ENCODE results near the gene TGFB1. TPM values are rescaled to one million over a fixed set of nuclear protein-coding genes. Genes with fewer than 3 reads are reported as not detected.
A peak's percentile ranks its signal among the peaks of the same experiment; 100 is the strongest.

TGFB1 gene
- total RNA-seq, 1 experiment from 2014 or later, result 30.1 TPM

DNA sequence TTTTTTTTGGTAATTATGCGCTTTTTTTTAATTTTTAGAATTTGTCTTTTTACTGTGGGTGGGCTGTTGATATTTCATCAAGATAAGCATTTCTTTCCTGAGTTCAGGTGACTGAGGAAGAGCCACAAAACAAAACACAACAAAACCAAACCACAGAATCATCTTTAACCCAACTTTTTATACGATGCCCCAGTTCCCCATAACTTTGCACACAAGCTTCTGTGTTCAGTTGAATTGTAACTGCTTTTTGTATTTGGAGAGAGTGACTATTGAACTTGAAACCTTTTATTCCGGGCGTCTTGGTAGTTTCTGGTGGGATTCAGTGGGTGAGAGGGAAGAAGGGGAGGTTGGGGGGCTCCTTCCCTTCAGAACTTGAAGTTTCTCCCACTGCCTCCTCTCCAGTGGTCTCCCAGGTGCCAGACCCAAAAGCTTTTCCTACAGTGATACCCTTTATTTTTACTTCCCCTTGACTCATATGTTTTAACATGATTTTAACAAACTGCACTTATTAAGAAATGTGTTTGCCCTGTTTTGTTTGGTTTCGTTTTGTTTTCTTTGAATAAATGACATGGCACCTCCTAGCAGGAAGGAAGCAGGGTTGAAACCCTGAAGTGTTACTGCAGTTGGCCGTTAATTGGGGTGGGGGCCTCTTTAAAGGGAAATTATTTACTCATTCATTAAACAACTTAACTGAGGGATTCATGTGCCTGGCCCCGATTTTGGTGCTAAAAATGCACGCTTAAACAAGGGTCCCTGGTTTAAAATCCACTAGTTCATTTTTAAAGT is 46.4 kb downstream of the TGFB1 start:
- WGBS (ENCODE audit: extremely low coverage, insufficient read length, low lambda C conversion rate), result no CpG with 5 or more reads among the region's 8 CpGs

More for the DNA sequence above, 46.4 kb downstream of the TGFB1 start:
- H2AFZ ChIP-seq (ENCODE audit: low read length), result no peak overlapping the region
- H3K9me3 ChIP-seq (ENCODE audit: control insufficient read depth, low read depth, low read length), result no peaks in the 10 kb centered on the region
- H3K36me3 Mint-ChIP-seq (ENCODE audit: insufficient read depth in 1 of 3, low read depth in 3 of 3), result peaks cover 46 to 60% (median 58%) of the 10 kb centered on the region in 3 experiments
- no peak overlapping the region for H4K91ac ChIP-seq (ENCODE audit: insufficient read length, low read depth, low read length)
- H4K5ac ChIP-seq (ENCODE audit: insufficient read length, low read depth, low read length), result no peak overlapping the region
- H3K4me1 Mint-ChIP-seq, result peaks cover 20 to 33% of the 10 kb centered on the region in 2 experiments
- no peak overlapping the region for H3K4me3 Mint-ChIP-seq
- no peak overlapping the region for H2BK20ac ChIP-seq (ENCODE audit: low read depth, low read length, poor library complexity, severe bottlenecking)
- no peak overlapping the region for H3K14ac ChIP-seq (ENCODE audit: insufficient read depth, low read length)
- H3K27me3 Mint-ChIP-seq (ENCODE audit: low read depth), result peaks cover 1% of the 10 kb centered on the region; the same call in 1 of the 2 replicates
- no peak overlapping the region for H2BK5ac ChIP-seq (ENCODE audit: insufficient read length, low read length)
- H4K20me1 ChIP-seq (ENCODE audit: control insufficient read depth, insufficient read depth, insufficient read length), result peaks cover 2% of the 10 kb centered on the region
- no peaks in the 10 kb centered on the region for H3K79me1 ChIP-seq (ENCODE audit: insufficient read depth, low read depth, low read length, poor library complexity, severe bottlenecking)
- H3K4me1 ChIP-seq (ENCODE audit: insufficient read depth, low read length), result no peaks in the 10 kb centered on the region
- H3K23ac ChIP-seq (ENCODE audit: insufficient read length, low read depth, low read length), result no peak overlapping the region
- no peak overlapping the region for H2BK15ac ChIP-seq (ENCODE audit: low read depth, low read length)
- H3K23me2 ChIP-seq (ENCODE audit: insufficient read length, low read depth, low read length, poor library complexity, severe bottlenecking), result peaks cover 12% of the 10 kb centered on the region
- H3K9ac ChIP-seq (ENCODE audit: extremely low read depth, insufficient read length, low read length), result no peak overlapping the region
- no peak overlapping the region for H3K27ac ChIP-seq (ENCODE audit: insufficient read length, low read depth, low read length)
- no peak overlapping the region for H3T11ph ChIP-seq (ENCODE audit: low read length)
- H3K9me3 Mint-ChIP-seq, result peaks cover 0 to 3% of the 10 kb centered on the region in 2 experiments; a peak in 1 of 5 replicates
- H3K4me2 ChIP-seq (ENCODE audit: insufficient read depth, insufficient read length, low read length), result no peak overlapping the region
- no peak overlapping the region for H3K18ac ChIP-seq (ENCODE audit: insufficient read length, low read depth, low read length)
- no peak overlapping the region for H2AK5ac ChIP-seq (ENCODE audit: insufficient read length, low read length)
- H2BK12ac ChIP-seq (ENCODE audit: insufficient read length, low read depth, low read length), result no peak overlapping the region
- no peaks in the 10 kb centered on the region for H3K79me2 ChIP-seq (ENCODE audit: insufficient read depth, low read length)
- H4K8ac ChIP-seq (replicated peaks; ENCODE audit: insufficient read length, low read depth, low read length), result no peak overlapping the region
- no peak overlapping the region for H3K4ac ChIP-seq (ENCODE audit: low read depth, low read length)
- no peak overlapping the region for H3K56ac ChIP-seq (ENCODE audit: insufficient read length, low read depth, low read length)
- H3K27ac Mint-ChIP-seq, result peak overlapping the region in 2 of 3 experiments; percentile 53 to 89; a peak in 4 of 7 replicates
- DNase-seq, result no peak
- TF ChIP-seq CTCF (conservative IDR thresholded peaks at IDR 0.05), result no peak
- H2BK120ac ChIP-seq (ENCODE audit: low read depth, low read length, poor library complexity, severe bottlenecking), result no peak overlapping the region
- H3K27me3 ChIP-seq (ENCODE audit: insufficient read depth, low read length), result no peaks in the 10 kb centered on the region

Data from H9 (cell line).